K562 (cell line): ENCODE measurements around the gene WDR46. TPM values are rescaled to one million over a fixed set of nuclear protein-coding genes. Genes with fewer than 3 reads are reported as not detected.

Experiments
- ARHGAP35 ChIP-seq: fragments of 450-650 bp; IDR thresholded peaks from 2 replicates; pipeline ENCODE4 v1.6.1; 2018; ENCODE audit not compliant: partially characterized antibody
- CBFB ChIP-seq: sonication (generic); formaldehyde crosslinking; IDR thresholded peaks from 2 replicates; pipeline ENCODE4 v1.4.0; 2020; ENCODE audit warnings: mild to moderate bottlenecking, missing genetic modification reagents
- CEBPG ChIP-seq, 3 experiments: fragments of 200-800 bp in 1 of 3; sonication (Bioruptor generic) in 1 of 3; sonication (generic) in 1 of 3; formaldehyde crosslinking in 1 of 3; IDR thresholded peaks in 2 of 3; conservative IDR thresholded peaks in 1 of 3; 2 replicates each; pipeline versions ENCODE4 v1.6.1 to v1.8.0; 2016 to 2022; ENCODE audit warnings: missing compliant biosample characterization in 2 of 3, missing genetic modification characterization in 2 of 3, mild to moderate bottlenecking in 1 of 3, missing genetic modification reagents in 1 of 3
- CGGBP1 ChIP-seq: fragments of 250-450 bp; sonication (Bioruptor Pico); IDR thresholded peaks from 2 replicates; pipeline ENCODE4 v1.9.0; 2021; ENCODE audit warnings: mild to moderate bottlenecking
- NCOA6 ChIP-seq: fragments of 450-650 bp; IDR thresholded peaks from 2 replicates; pipeline ENCODE4 v1.6.1; 2017; ENCODE audit warnings: mild to moderate bottlenecking
- NEUROD1 ChIP-seq: fragments of 150-350 bp; IDR thresholded peaks from 2 replicates; pipeline ENCODE4 v1.6.1; 2014; ENCODE audit warnings: borderline replicate concordance, low read length, low read depth; ENCODE audit not compliant: partially characterized antibody
- PCBP1 ChIP-seq: fragments of 200-400 bp; formaldehyde crosslinking; IDR thresholded peaks from 2 replicates; pipeline ENCODE4 v1.6.1; 2018; ENCODE audit warnings: mild to moderate bottlenecking, low read depth, low read length; ENCODE audit not compliant: poor library complexity, severe bottlenecking
- RBM15 ChIP-seq: fragments of 200-400 bp; formaldehyde crosslinking; IDR thresholded peaks from 2 replicates; pipeline ENCODE4 v1.6.1; 2018; ENCODE audit warnings: mild to moderate bottlenecking, low read length, moderate library complexity; ENCODE audit not compliant: insufficient read depth
- RCOR1 ChIP-seq, 2 experiments: IDR thresholded peaks; 2 replicates each; pipeline ENCODE4 v1.6.1; 2012; ENCODE audit warnings: low read depth in 2 of 2, low read length in 2 of 2, borderline replicate concordance in 1 of 2, improper control_type of control experiment in 1 of 2
- SFPQ ChIP-seq: fragments of 200-400 bp; formaldehyde crosslinking; IDR thresholded peaks from 2 replicates; pipeline ENCODE4 v1.6.1; 2017; ENCODE audit warnings: mild to moderate bottlenecking, low read depth, low read length, moderate library complexity
- SNIP1 ChIP-seq: fragments of 450-650 bp; IDR thresholded peaks from 2 replicates; pipeline ENCODE4 v1.7.1; 2017; ENCODE audit warnings: low read depth, mild to moderate bottlenecking
- TEAD4 ChIP-seq, 2 experiments: sonication (generic) in 1 of 2; formaldehyde crosslinking in 1 of 2; IDR thresholded peaks; 2 replicates each; pipeline versions ENCODE4 v1.6.1 to v1.8.0; 2012 to 2022; ENCODE audit warnings: borderline replicate concordance in 1 of 2, inconsistent platforms in 1 of 2, low read length in 1 of 2, mild to moderate bottlenecking in 1 of 2, missing genetic modification reagents in 1 of 2
- ZNF175 ChIP-seq: fragments of 200-800 bp; sonication (Bioruptor generic); IDR thresholded peaks from 2 replicates; pipeline ENCODE4 v1.6.1; 2016; ENCODE audit warnings: low read depth, mild to moderate bottlenecking, missing genetic modification characterization, missing compliant biosample characterization
- ZNF407 ChIP-seq: fragments of 450-650 bp; IDR thresholded peaks from 2 replicates; pipeline ENCODE4 v1.6.1; 2016; ENCODE audit warnings: low read depth
- ZNF785 ChIP-seq: fragments of 250-450 bp; sonication (Bioruptor Pico); IDR thresholded peaks from 2 replicates; pipeline ENCODE4 v1.4.0; 2020; ENCODE audit warnings: mild to moderate bottlenecking
- polyA plus RNA-seq, 8 experiments: library from polyadenylated mRNA; depleted of rRNA in 4 of 8; stranded (reverse) in 5 of 8; unstranded in 3 of 8; fragments of >200 nt; fragmentation: Nextera tagmentation in 2 of 8; fragmentation: Illumina TruSeq in 1 of 8; extraction: Ambion mirVana in 2 of 8; extraction: Trizol in 1 of 8; gene quantifications; 2 replicates each; pipeline versions ENCODE4 v1.2.1 to v1.2.3, GENCODE V29; 2011 to 2014; ENCODE audit warnings: inconsistent platforms in 1 of 8, missing spikeins in 1 of 8
- total RNA-seq, 7 experiments: library from RNA; depleted of rRNA in 6 of 7; stranded (reverse); fragments of >200 nt in 6 of 7; fragmentation: Illumina TruSeq in 2 of 7; extraction: Trizol in 2 of 7; gene quantifications; 2 replicates each; pipeline versions ENCODE4 v1.2.1 to v1.2.3, GENCODE V29; 2011 to 2021; ENCODE audit warnings: low replicate concordance in 1 of 7

The WDR46 gene
- total and polyA plus RNA-seq, 9 of the 15 experiments (the other 6 are each of a cell fraction or from before 2014, with no cell fraction given), result 8.9 to 146 (median 93.1) TPM

- TF ChIP-seq ZNF407 (no peak), ZNF785 (CRISPR knock-in tag) (no peak), ARHGAP35 (no peak), NCOA6 (no peak), CBFB (CRISPR knock-in tag) (no peak), NEUROD1 (no peak), SFPQ (no peak), RCOR1 (IDR thresholded peaks at IDR 0.05; ENCODE audit: borderline replicate concordance in 1 of 2, low read depth in 2 of 2, low read length in 2 of 2) (peak; percentile 73 to 97), TEAD4 (IDR thresholded peaks at IDR 0.05; ENCODE audit: low read length) (no peak), TEAD4 (CRISPR knock-in tag; IDR thresholded peaks at IDR 0.05; ENCODE audit: borderline replicate concordance) (no peak), CEBPG (CRISPR knock-in tag; IDR thresholded peaks at IDR 0.05) (no peak; the same call in 1 of the 2 replicates), CEBPG (tag; conservative IDR thresholded peaks at IDR 0.05 in 1 of 2, IDR thresholded peaks at IDR 0.05 in 1 of 2) (0 out of 4 replicates have a peak, but pooled peaks of 1 of the 2 experiments have one; percentile 15), SNIP1 (no peak), ZNF175 (no peak), RBM15 (no peak), PCBP1 (no peak), CGGBP1 (CRISPR knock-in tag) (no peak)
Observed at GRCh38 chr6:33273924-33274902, 14.8 kb downstream of the WDR46 start (continued).
